Neural progenitor cell (in vitro differentiated cells): ENCODE data around the gene CIAPIN1.

Experiments
- EZH2 ChIP-seq: fragments of 200-600 bp; sonication (generic); IDR thresholded peaks from 2 replicates; pipeline ENCODE4 v1.6.1; 2017; ENCODE audit warnings: antibody characterized with exemption, mild to moderate bottlenecking, moderate library complexity
- TF ChIP-seq, protein P1 (sequence below): fragments of 200-600 bp; sonication (generic); IDR thresholded peaks from 2 replicates; pipeline ENCODE4 v1.5.1; 2017; ENCODE audit warnings: antibody characterized with exemption, mild to moderate bottlenecking

DNA sequence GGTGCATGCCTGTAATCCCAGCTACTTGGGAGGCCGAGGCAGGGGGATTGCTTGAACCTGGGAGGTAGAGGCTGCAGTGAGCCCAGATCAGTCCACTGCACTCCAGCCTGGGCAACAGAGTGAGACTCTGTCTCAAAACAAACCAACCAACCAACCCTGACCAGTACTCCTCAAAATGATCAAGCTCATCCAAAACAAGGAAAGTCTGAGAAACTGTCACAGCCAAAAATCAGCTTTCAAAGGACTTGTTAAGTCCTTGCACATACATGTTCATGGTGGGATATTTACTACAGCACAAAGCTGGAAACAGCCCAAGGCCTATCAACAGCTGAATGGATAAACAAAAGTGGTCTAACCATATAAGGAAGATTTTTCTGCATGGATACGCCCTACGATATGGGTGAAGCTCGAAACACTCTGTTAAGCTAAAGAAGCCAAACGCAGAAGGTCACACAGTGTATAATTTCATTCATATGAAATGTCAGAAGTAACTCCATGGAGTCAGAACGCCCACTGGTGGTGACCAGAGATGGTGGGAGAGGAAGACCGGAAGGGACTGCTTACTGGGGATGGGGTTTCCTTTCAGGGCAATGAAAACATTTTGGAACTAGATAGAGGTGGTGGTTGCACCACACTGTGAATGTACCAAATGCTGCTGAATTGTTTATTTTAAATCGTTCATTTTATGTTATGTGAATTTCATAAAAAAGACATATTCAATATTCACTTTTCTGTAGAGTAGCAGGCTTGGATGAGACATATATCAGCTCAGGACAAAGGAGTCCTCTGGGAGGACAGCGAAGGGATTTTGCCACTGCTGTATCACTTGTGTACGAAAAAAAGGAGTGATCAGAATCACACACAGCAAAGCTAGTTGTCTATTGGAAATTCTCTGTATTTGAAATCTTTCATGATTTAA, 24.9 kb downstream of the CIAPIN1 start:
- TF ChIP-seq EZH2, result no peak
- TF ChIP-seq, protein P1, sequence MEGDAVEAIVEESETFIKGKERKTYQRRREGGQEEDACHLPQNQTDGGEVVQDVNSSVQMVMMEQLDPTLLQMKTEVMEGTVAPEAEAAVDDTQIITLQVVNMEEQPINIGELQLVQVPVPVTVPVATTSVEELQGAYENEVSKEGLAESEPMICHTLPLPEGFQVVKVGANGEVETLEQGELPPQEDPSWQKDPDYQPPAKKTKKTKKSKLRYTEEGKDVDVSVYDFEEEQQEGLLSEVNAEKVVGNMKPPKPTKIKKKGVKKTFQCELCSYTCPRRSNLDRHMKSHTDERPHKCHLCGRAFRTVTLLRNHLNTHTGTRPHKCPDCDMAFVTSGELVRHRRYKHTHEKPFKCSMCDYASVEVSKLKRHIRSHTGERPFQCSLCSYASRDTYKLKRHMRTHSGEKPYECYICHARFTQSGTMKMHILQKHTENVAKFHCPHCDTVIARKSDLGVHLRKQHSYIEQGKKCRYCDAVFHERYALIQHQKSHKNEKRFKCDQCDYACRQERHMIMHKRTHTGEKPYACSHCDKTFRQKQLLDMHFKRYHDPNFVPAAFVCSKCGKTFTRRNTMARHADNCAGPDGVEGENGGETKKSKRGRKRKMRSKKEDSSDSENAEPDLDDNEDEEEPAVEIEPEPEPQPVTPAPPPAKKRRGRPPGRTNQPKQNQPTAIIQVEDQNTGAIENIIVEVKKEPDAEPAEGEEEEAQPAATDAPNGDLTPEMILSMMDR, result peak; percentile 65
